Activated CD8-positive, alpha-beta T cell treated with anti-CD3 and anti-CD28 coated beads for 36 hours (primary cell): ENCODE measurements around the gene CRHBP. TPM values are rescaled to one million over a fixed set of nuclear protein-coding genes. Genes with fewer than 3 reads are reported as not detected.

Experiments
- ATAC-seq: fragments of 200-7000 bp; cut with Tn5 transposase; one replicate; pipeline ENCODE4 v1.10.0; 2021; ENCODE audit warnings: mild to moderate bottlenecking, moderate library complexity
- CTCF ChIA-PET: fragments of 350-600 bp; sonication (Branson Sonifier 250); formaldehyde crosslinking; loops from one replicate; lab custom pipeline; 2021; ENCODE audit warnings: antibody characterized with exemption; lab: Charles Lee
- POLR2A ChIA-PET: fragments of 350-600 bp; sonication (Branson Sonifier 250); formaldehyde crosslinking; loops from one replicate; lab custom pipeline; 2021; ENCODE audit warnings: antibody characterized with exemption; lab: Charles Lee
- DNase-seq: peaks from one replicate; pipeline ENCODE4 v3.0.0-alpha.2; 2020
- H3K27ac Mint-ChIP-seq: one replicate; pipeline ENCODE4 v1.8.0; 2021; ENCODE audit warnings: mild to moderate bottlenecking, mixed read lengths
- H3K27me3 Mint-ChIP-seq: one replicate; pipeline ENCODE4 v1.8.0; 2021; ENCODE audit warnings: mixed read lengths
- H3K36me3 Mint-ChIP-seq: one replicate; pipeline ENCODE4 v1.8.0; 2021; ENCODE audit warnings: low read depth, mixed read lengths
- H3K4me1 Mint-ChIP-seq: one replicate; pipeline ENCODE4 v1.8.0; 2021; ENCODE audit warnings: low read depth, mixed read lengths
- H3K4me3 Mint-ChIP-seq: one replicate; pipeline ENCODE4 v1.8.0; 2021; ENCODE audit warnings: mild to moderate bottlenecking, moderate library complexity, mixed read lengths
- H3K9me3 Mint-ChIP-seq: one replicate; pipeline ENCODE4 v1.8.0; 2021; ENCODE audit warnings: mixed read lengths
- intact Hi-C: fragments of 100-400 bp; cut with micrococcal nuclease; formaldehyde crosslinking; loops from one replicate; pipeline ENCODE4 v1.10.0; 2022
- total RNA-seq, 2 experiments: library from RNA; stranded (reverse); gene quantifications; one replicate each; pipeline ENCODE4 v1.2.3, GENCODE V29; 2021
- TF ChIP-seq, protein P1 (sequence below): fragments of 200-600 bp; IDR thresholded peaks from one replicate; pipeline ENCODE4 v1.8.0; 2022; ENCODE audit warnings: antibody characterized with exemption, mild to moderate bottlenecking

CRHBP gene
- total RNA-seq, 2 experiments from 2014 or later = not detected

DNA sequence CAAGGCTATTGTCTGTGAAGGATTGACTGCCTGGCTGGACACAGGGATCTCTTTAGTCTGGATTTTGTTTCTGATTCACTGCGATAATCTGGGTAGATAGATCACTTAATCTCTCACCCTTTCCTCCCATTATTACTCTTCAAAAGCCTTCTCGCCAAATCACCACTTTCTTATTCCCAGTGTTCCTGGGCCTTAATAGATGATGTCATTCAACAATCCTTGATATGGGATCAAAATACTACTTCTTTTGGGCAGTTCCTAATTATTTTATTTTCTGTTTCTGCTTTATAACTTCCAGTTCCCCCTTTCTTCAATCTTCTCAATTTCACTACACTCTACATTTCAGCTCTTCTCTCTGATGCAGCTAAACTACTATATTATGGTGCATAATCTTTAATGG is 6.8 kb upstream of the CRHBP start:
- Mint-ChIP-seq H3K9me3 (no peaks in the 10 kb centered on the region), H3K36me3 (no peaks in the 10 kb centered on the region), H3K4me1 (no peaks in the 10 kb centered on the region), H3K27ac (no peak overlapping the region), H3K4me3 (no peak overlapping the region), H3K27me3 (peaks cover 13% of the 10 kb centered on the region)
- CTCF ChIA-PET = interaction anchor here (0.6 kb wide), 1 partner anchor 373 kb away, joined by 3 read pairs; no protein-coding TSS in a partner anchor
- DNase-seq (no peak), ATAC-seq (no peak)
- POLR2A ChIA-PET = no interaction called here
- intact Hi-C loops = no loop called here
- TF ChIP-seq, protein P1, sequence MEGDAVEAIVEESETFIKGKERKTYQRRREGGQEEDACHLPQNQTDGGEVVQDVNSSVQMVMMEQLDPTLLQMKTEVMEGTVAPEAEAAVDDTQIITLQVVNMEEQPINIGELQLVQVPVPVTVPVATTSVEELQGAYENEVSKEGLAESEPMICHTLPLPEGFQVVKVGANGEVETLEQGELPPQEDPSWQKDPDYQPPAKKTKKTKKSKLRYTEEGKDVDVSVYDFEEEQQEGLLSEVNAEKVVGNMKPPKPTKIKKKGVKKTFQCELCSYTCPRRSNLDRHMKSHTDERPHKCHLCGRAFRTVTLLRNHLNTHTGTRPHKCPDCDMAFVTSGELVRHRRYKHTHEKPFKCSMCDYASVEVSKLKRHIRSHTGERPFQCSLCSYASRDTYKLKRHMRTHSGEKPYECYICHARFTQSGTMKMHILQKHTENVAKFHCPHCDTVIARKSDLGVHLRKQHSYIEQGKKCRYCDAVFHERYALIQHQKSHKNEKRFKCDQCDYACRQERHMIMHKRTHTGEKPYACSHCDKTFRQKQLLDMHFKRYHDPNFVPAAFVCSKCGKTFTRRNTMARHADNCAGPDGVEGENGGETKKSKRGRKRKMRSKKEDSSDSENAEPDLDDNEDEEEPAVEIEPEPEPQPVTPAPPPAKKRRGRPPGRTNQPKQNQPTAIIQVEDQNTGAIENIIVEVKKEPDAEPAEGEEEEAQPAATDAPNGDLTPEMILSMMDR = no peak

DNA sequence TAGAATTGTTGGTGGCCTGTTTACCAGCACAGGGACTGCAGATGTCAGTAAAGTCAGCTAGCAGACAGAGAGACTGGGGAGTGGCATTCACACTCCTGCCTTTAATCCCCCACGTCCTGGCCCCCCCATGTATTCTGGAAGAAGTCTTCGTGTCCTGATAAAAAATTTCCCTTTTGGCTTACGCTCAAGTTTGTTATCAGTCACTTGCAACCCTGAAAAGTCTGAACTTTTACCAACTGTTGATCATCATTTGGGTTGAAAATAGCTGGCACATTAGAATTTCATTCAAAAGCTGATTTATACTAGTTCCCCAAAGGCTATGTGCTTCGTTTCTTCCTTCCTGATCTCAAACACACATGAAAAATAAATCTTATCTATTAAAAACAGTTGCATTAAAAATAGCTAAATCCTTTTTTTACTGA is 5.8 kb upstream of the CRHBP start:
- no peak for DNase-seq
- TF ChIP-seq, protein P1 = no peak
- no peaks in the 10 kb centered on the region for H3K36me3 Mint-ChIP-seq
- no peak overlapping the region for H3K27ac Mint-ChIP-seq
- peaks cover 16% of the 10 kb centered on the region for H3K27me3 Mint-ChIP-seq
- no peak overlapping the region for H3K4me3 Mint-ChIP-seq
- H3K9me3 Mint-ChIP-seq = no peaks in the 10 kb centered on the region
- intact Hi-C loops = no loop called here
- no peaks in the 10 kb centered on the region for H3K4me1 Mint-ChIP-seq
- ChIA-PET CTCF (interaction anchor here (0.7 kb wide), 1 partner anchor 161 kb away, joined by 3 read pairs; no protein-coding TSS in a partner anchor), POLR2A (interaction anchor here (0.6 kb wide), 1 partner anchor 85 kb away, joined by 3 read pairs; no protein-coding TSS in a partner anchor)
- ATAC-seq = no peak

DNA sequence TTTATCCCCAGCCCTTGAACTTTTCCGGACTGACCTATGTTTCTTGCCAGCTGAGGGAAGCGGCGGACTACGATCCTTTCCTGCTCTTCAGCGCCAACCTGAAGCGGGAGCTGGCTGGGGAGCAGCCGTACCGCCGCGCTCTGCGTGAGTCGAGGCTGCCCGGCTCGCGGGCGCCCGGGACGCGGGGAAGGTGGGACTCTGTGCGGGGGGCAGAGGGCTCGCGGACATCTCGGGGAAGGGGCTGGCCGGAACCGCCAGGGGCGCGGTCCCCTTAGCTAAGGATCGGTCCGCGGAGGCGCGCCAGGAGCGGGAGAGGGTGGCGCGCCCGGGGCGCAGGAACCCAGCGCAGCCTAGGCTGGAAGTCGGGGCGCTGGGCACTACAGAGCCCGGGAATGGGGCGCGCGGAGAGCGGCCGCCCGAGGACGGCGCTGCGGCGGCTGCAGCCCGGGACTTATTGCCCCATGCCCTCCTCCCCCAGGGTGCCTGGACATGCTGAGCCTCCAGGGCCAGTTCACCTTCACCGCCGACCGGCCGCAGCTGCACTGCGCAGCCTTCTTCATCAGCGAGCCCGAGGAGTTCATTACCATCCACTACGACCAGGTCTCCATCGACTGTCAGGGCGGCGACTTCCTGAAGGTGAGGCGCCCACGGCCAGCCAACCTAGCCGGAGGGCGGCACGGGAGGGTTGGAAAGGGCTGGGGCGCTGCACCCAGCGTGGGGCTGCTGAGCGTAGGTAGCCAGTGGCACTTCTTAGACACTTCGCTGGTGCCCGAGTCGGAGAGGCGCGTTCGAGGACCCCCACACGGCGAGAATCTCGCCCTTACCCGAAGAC is 922 bp downstream of the CRHBP start:
- TF ChIP-seq, protein P1 = no peak
- Mint-ChIP-seq H3K27me3 (peaks cover 41% of the 10 kb centered on the region), H3K9me3 (no peaks in the 10 kb centered on the region), H3K4me3 (peak overlapping the region; percentile 21), H3K27ac (no peak overlapping the region), H3K4me1 (peaks cover 3% of the 10 kb centered on the region), H3K36me3 (no peaks in the 10 kb centered on the region)
- CTCF ChIA-PET = no interaction called here
- DNase-seq (no peak), ATAC-seq (peak; percentile 13)
- POLR2A ChIA-PET = no interaction called here
- intact Hi-C loops = no loop called here

DNA sequence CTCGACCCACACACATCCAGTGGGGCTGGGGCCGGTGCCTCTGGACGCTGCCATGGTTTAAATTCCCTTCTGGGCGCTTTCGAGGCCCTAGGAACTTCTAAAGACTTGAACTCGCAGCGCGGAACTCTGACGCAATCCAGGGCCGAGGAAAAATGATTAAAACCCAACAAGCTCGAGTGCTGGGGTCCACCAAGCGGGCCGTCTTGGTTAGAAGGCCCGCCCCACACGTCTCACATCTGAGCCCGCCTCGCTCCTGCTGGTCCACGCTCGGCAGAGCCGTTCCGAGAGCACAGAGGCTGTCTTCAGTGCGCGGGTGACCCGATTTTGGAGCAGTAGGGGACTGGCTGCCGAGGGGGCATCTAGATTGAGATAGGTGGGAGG is 1.5 kb downstream of the CRHBP start:
- ChIA-PET CTCF (no interaction called here), POLR2A (no interaction called here)
- ATAC-seq = no peak
- TF ChIP-seq, protein P1 = no peak
- Mint-ChIP-seq H3K9me3 (no peaks in the 10 kb centered on the region), H3K27me3 (peaks cover 39% of the 10 kb centered on the region), H3K4me3 (peak overlapping the region; percentile 21), H3K27ac (no peak overlapping the region), H3K36me3 (no peaks in the 10 kb centered on the region), H3K4me1 (peaks cover 5% of the 10 kb centered on the region)
- no peak for DNase-seq
- intact Hi-C loops = no loop called here

DNA sequence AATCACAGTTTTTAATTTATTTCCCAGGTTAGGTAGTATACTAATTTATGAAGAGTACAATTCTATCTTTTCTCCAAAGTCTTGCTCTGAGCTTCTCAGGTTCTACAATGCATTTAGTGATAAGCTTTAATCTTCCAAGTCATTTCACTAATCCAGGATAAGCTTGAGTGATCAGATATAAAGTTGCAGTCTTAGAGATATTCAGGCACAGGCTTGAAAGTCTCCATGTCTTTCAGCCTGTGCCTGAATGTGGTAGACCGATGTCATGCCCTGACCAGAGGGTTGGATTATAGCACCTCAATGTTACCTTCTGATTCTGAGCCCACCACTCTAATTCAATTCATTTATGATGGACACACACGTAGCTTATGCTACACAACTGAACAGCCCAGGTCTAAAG is 3.2 kb downstream of the CRHBP start:
- intact Hi-C loops = no loop called here
- peaks cover 10% of the 10 kb centered on the region for H3K4me1 Mint-ChIP-seq
- DNase-seq (no peak), ATAC-seq (no peak)
- no peaks in the 10 kb centered on the region for H3K36me3 Mint-ChIP-seq
- no peak overlapping the region for H3K27ac Mint-ChIP-seq
- peaks cover 38% of the 10 kb centered on the region for H3K27me3 Mint-ChIP-seq
- no peak overlapping the region for H3K4me3 Mint-ChIP-seq
- ChIA-PET POLR2A (no interaction called here), CTCF (no interaction called here)
- H3K9me3 Mint-ChIP-seq = no peaks in the 10 kb centered on the region
- TF ChIP-seq, protein P1 = no peak
